SKM-1 treated with dmso at 0.1 percent for 144 hours (cell line): Measurements from ENCODE around the gene ELFN2.

Experiments
- DNase-seq: peaks from one replicate; lab custom pipeline; 2025; ENCODE audit not compliant: unreplicated experiment; lab: John Stamatoyannopoulos, UW

Gene ELFN2

DNA sequence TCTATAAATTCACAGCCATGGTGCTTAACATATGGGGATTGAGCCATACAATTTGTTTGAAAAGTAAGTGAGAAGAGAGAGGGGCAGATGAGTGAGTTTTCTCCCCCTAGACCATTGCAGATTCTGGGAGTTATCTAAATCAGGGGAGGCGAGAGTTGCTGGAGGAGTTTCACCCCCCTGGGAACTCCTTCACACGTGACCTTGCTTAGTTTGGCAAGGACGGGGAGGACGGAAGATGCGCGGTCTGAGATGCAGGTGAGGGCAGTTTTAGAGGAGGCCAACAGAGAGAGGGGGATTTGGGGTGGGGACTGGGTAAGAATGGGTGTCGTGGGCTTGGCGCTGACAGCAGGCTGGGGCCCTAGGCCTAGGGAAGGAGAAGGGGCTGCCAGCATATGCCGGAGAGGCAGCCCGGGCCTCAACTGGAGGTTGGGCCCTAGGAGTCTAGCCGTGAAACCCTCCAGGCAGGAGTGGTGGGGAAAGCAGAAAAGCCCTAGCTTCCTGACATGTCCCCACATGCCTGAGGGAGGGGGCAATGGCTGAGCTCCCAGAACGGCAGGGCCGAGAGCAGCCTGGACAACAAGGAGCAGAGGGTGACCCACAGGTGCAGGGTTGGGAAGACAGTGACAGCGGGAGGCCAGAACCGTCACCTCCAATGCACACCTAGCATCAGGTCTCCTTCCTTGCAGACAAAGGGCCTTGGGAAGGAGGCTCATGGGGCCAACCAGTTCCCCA, 63.9 kb downstream of the ELFN2 start:
- no peak for DNase-seq

- no peak for DNase-seq
Observed at GRCh38 chr22:37362621-37363020, 64.7 kb downstream of the ELFN2 start.

DNA sequence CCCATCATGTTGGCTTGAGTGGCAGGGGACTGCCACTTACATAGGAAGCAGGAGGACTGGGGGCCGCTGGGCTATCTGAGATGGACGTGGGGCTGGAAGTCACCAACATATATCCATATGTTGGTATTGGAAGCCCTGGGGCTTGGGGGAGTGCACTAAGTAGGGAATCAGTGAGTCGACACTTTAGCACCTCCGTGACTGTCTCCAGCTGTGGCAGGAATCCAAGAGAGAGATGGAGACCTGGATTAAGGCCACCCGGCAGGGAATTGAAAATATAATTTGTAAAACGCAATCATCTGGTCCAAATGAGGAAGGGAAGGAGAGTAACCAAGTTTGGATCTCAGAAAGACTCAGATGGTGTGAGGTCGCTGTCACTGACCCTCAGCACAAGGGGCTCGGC, 68.4 kb downstream of the ELFN2 start:
- DNase-seq, result no peak

- DNase-seq, result no peak
Observed at GRCh38 chr22:37358386-37358785, 68.9 kb downstream of the ELFN2 start.

GRCh38 chr22:37357446-37358075, 69.7 kb downstream of the ELFN2 start:
- no peak for DNase-seq

DNA sequence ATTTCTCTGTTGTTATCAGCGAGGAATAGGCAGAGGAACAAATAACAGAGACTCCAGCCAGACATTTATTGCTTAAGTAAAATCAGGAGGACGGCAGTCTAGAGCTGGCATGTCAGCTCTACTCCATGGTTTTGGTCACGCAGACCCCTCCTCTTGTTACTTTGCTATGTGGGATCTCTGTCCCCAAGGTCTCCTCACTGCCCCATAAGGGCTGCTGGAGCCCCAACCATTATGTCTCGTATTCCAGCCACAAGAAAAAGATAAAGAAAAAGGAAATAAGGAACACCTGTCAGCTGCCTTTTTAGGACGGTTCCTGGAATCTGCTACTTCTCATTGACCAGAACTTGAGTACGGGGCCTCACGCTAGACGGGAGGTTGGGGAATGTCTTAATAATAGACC, 70.4 kb downstream of the ELFN2 start:
- no peak for DNase-seq

- DNase-seq, result no peak
Observed at GRCh38 chr22:37355174-37355573, 72.1 kb downstream of the ELFN2 start.

- no peak for DNase-seq
Observed at GRCh38 chr22:37354670-37355069, 72.6 kb downstream of the ELFN2 start.

GRCh38 chr22:37354261-37354660, 73.0 kb downstream of the ELFN2 start:
- DNase-seq, result no peak

- DNase-seq, result no peak
Observed at GRCh38 chr22:37353839-37354238, 73.4 kb downstream of the ELFN2 start.

- no peak for DNase-seq
Observed at GRCh38 chr22:37352481-37352880, 74.8 kb downstream of the ELFN2 start.

GRCh38 chr22:37351232-37351631, 76.0 kb downstream of the ELFN2 start:
- no peak for DNase-seq

GRCh38 chr22:37349043-37349814, 78.0 kb downstream of the ELFN2 start:
- DNase-seq, result no peak

DNA sequence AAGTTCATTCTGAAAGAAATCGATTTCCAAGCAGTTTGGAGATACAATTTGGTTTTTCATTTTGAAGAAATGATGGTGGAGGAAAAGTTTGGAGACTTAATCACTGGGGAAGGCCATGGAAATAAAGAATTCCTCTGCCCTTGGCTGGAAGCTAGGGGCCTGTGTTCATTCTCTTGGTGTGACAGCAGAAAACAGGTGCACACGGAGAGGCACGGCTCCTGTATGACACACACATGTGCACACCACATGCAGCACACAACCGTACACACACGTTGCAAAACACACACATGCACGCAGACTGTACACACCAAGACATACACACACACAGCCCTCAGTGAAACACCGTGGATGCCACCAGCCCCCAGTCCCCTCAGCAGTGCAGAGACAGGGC, 80.8 kb downstream of the ELFN2 start:
- DNase-seq, result no peak

DNA sequence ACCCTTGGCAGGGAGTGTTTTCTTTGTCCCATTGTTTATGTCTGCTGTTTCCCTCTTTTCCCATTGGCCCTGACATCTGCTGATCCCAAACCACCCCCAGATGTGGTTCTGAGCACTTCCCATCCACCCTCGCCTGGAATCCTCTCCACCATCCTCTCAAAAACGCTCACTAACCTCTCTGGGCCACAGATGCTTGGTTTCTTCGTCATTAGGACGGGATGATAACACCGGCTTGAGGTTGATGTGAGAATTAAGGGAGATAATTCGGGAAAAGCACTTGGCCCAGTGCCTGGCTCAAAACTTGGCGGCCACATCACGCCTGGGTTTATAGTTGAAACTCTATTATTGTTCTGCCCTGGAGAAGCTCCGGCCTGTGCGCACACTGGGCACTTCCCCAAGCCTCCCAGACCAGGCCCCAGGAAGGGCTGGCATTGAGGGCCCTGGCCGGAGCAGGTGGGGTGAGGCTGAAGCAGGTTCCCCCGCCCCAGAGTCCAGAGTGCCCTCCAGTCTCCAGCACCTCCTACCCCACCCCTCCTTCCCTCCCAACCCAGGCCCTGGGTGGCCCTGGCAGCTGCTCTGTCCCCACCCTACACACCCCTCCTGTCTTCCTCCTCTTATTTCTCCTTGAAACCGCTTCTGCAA, 81.3 kb downstream of the ELFN2 start:
- no peak for DNase-seq

- no peak for DNase-seq
Observed at GRCh38 chr22:37344735-37345449, 82.4 kb downstream of the ELFN2 start.

DNA sequence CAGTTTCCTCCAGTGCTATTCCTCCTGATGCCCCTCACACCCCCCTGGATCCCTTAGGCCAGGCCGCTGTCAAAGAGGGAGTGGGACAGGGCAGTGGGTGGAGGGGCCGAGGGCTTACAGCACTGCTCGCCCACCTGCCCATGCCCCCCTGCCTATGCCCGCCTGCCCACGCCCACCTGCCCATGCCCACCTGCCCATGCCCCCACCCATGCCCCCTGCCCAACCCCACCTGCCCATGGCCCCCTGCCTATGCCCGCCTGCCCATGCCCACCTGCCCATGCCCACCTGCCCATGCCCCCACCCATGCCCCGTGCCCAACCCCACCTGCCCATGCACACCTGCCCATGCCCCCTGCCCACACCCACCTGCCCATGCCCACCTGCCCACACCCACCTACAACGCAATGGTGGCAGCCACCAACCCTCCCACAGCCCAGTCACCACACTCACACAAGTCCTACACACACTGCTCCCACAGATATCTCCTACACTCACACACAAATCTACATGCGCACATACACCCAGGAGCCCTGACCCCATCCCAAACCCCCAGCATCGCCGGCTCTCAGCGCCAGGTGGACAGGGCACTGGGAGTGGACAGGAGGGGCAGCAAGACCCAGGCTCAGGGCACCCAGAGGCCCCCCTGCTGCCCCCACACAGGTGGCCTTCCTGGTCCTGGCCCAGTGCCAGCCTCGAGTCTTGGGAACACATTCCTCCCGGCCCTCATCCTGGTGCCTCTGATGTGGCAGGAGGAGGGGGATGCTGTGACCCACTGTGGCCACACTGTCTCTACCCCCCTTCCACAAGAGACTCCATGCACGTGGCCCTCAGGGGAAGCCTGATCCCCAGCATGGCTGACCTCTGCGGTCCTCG, 83.2 kb downstream of the ELFN2 start:
- no peak for DNase-seq

DNA sequence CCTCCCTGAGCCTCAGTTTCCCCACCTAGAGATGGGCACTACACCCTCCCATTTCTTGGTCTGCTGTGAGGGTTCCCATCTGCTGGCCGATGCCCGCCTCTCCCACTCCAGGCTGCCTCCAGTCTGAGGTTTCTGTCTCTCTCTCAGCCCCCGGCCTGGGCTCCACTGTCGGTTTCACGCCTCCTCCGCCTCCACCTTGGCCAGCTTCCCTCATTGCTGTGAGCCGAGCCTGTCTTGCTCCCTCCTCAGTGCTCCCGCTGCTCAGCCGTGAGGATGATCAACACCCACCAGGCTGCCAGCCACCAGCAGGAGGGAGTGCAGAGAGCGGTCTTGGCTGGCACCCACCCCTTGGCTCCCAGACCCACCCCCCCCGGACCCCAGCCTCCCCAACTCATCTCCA, 83.9 kb downstream of the ELFN2 start:
- no peak for DNase-seq

DNA sequence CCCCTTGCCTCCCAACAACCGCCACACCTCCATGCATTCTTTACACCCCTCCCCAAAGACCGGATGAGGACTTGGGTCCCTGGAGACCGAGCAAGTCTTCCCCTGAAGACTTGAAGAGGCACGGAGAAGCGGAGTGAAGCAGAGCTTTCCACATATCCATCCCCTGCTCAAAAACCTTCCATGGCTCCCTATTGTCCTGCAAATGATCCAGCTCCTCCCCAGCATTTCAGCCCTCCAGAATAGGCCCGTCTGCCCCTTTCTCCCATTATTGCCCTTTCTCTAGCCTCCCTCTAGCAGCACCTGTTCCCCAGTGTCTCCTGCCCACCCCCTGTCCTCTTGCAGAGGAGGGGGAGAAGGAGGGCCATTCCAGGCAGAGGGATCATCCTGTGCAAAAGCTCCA, 85.2 kb downstream of the ELFN2 start:
- DNase-seq, result no peak
